Glomerular visceral epithelial cell (primary cell): Measurements from ENCODE around the gene NHSL1.
A peak's percentile ranks its signal among the peaks of the same experiment; 100 is the strongest.

Source experiments
- DNase-seq: peaks from one replicate; pipeline ENCODE4 v3.0.0-alpha.2; 2016; ENCODE audit errors: extremely low spot score

The NHSL1 gene

DNA sequence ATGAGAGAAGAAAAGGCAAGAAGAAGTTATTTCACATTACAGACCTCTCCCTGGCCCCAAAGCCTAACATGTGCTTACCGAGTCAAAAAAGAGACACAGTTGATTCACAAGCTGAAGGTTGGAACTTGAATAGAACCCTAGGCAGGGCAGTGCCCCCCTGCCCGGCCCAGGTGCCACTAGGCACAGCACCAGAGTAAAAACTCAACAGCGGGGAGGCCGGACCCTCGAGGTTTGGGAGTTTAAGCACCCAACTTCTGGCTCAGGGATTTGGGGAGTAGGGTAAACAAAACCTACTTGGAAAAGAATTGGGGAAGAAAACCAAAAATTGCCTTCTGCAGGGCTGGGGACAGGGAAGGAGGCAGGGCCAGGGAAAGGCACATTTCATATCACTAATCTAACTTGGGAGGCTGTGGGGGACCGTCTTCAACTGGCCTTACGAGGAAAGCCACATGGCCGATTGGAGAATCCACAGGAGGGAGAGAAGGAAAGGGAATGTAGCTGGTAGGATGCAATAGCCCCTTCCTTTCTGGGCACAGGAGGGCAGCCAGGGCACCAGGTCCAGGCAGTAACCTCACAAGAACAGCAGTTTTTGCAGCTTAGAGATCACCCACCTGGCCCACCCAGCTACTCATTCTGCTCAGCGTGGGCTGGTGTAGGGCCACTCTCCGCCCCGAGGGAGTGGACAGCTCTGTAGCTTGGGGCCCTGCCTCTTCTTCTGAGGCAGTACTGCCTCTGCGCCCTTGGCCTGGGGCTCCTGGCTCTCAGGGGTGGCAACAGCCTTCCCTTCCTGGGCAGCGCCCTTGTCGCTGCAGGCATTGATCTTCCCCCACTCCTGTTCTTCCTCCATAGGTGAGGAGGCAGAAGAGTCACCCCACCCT, 97.1 kb downstream of the NHSL1 start:
- no peak for DNase-seq

DNA sequence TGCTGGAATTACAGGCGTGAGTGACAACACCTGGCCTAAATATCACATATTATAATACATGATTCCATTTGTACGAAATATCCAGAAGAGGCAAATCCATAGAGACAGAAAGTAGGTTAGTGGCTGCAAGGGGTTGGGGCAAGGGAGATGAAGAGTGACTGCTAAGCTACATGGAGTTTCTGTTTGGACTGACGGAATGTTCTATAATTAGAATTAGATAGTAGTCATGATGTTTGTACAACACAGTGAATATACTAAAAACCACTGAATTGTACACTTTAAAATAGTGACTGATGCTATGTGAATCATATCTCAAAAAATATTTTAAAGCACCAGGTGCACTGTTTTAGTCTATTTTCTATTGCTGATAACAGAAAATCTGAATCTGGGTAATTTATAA, 99.0 kb downstream of the NHSL1 start:
- DNase-seq, result no peak

DNA sequence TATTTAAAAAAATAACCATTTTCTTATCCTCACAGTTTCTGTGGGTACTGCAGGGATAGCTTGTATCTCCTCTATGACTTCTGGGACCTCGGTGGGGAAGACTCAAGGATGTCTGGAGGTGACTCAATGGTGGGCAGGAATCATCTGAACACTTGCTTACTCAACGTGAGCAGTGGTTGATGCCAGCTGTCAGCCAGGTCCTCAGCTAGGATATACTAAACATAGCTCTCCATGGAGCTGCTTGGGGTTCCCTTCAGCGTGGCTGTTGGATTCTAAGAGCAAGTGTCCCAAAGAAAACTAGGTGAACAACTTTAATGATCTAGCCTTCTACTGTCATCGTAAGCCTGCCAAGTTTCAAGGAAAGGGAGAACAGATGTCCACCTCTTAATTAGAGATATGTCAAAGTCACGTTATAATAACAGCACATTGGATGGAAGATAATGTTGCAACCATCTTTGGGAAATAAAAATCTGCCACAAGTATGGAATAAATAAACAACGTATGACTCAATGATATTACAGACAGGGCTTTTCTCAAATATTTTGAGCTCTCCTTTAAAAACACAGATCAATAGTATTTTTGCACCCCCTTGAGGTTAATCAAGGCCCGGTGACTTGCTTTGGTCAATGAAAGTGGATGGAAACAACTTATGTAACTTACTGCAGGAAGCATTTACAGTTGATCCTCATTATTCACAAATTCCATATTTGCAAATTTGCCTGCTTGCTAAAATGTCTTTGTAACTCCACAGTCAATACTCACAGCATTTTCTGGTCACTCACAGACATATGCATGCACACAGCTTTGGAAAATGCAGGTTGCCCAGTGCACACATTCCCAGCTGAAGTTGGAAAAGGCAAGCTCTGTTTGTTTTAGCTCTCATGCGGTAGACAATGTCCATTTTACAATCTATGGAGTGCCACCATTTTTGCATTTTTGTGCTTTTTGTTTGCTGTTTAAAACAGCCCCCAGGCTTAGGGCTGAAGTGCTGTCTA, 101.9 kb downstream of the NHSL1 start:
- DNase-seq, result no peak

DNA sequence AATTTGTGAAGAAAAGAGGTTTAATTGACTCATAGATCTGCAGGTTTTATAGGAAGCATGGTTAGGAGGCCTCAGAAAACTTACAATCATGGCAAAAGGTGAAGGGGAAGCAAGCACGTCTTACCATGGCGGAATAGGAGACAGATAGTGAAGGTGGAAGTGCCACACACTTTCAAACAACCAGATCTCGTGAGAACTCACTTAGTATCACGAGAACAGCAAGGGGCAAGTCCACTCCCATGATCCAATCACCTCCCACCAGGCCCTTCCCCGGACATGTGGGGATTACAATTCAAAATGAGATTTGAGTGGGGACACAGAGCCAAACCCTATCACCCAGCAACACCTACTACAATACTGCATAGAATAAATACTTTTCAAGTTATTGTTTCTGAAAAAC, 102.6 kb downstream of the NHSL1 start:
- DNase-seq, result no peak

DNA sequence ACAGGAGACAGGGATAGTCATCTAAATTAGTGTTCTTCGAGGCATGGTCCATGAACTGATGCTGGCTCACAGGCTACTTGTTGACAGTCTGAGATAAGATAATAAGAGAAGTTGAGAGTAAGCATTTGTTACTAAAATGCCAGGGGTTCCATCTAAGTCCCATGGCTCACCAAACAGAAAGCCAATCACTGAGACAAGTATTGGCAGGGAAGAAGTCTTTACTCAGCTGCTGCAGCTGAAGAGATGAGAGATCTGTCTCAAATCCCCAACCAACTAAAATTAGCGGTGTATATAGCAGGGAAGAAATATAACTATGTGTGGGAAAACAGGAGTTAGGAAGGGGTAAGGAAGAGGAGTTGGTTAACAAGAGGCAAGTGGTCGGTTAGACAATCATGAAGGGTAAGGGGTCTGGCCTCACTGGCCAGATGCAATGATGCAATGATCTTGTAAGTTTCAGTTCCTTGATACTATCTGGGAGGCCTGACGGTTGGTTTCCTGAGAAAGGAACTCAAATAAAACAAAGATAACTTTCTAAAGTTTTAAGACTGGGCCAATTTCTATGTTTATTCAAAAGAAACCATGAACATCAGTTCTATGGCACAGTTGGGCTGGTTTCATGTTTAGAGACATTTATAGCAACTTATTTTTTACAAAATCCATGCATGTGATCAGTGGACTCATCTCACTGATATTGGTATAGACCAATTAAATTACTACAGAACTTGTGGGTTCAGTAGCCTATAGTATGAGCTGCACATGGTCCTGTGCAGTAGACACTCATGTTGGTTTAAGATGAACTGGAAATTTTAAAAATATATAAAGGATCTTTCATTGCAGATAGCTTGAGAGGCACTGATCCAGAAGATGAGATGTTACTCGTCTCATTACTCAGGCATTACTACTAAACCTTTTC, 105.2 kb downstream of the NHSL1 start:
- DNase-seq, result no peak

DNA sequence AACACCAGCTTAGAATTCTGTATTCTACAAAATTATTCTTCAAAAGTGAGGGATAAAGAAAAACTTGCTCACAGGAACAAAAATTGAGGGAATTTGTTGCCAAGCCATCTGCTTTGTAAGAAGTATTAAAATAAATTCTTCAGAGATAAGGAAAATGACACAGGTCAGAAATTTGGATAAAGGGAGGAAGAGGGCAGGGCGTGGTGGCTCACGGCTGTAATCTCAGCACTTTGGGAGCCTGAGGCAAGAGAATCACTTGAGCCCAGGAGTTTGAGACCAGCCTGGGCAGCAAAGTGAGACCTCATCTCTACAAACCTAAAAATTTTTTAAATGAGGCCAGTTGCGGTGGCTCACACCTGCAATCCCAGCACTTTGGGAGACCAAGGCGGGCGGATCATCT, 109.7 kb downstream of the NHSL1 start:
- DNase-seq, result no peak

DNA sequence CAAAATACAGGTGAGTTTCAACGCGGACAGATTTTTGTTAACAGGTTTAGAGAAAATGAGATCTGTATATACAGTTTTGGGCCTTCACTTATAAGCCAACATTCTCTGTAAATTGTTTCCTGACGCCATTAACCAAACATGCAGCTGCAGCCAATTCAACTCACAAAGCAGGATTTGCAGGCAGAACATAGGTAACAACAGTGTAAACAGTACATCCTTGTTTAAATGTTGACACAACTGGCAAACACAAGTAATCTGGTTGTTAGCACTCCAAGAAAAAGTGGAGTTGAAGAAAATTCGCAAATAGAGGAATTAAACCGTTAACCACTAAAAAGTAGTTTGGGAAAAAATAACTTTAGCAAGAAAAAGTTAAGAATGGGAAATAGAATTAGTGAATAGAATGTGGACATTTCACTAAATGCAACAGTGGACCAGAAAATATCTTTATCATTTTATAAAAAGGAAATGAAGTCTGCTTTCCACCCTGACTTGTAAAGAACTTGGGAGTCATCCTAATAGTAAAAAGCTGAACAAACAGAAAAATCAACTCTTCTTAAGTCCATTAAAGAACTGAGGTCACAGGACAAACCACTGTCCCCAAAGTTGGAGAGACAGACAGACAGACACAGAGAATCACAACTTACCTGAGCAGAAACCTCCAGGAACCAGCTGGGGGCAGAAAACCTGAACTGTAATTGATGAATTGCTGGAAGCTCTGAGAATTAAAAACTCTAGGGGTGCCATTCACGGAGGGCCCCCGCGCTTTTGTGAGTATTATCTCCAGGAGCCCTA, 111.5 kb downstream of the NHSL1 start:
- DNase-seq, result no peak

DNA sequence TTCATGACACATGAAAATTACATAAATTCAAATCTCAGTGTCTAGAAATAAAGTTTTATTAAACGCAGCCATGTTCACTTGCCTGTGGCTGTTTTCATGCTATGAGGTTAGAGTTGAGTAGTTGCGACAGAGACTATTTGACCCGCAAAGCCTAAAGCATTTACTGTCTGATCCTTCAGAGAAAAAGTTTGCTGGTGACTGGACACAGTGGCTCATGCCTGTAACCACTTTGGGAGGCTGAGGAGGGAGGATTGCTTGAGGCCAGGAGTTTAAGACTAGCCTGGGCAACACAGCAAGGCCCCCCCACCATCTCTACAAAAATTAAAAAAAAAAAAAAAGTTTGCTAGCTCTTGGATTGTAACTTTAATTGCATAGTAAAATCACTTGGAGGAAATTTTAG, 112.4 kb downstream of the NHSL1 start:
- DNase-seq, result no peak

DNA sequence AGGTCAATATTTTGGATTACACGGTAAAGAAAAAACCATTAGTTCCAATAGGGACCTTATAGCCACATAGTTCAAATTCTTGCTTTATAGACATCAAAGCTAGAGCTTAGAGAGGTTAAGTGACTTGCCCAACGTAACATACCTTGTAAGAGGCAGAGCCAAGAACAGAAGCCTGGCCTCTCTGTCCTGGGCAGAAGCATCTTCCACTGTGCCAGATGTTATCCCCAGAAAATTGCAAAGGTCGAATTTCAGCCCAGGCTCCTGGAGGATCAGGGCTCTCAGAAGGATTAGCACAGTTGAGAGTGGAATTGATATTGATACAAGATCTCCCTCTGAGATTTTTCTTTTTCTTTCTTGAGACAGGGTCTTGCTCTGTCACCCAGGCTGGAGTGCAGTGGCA, 115.5 kb downstream of the NHSL1 start:
- DNase-seq, result no peak

DNA sequence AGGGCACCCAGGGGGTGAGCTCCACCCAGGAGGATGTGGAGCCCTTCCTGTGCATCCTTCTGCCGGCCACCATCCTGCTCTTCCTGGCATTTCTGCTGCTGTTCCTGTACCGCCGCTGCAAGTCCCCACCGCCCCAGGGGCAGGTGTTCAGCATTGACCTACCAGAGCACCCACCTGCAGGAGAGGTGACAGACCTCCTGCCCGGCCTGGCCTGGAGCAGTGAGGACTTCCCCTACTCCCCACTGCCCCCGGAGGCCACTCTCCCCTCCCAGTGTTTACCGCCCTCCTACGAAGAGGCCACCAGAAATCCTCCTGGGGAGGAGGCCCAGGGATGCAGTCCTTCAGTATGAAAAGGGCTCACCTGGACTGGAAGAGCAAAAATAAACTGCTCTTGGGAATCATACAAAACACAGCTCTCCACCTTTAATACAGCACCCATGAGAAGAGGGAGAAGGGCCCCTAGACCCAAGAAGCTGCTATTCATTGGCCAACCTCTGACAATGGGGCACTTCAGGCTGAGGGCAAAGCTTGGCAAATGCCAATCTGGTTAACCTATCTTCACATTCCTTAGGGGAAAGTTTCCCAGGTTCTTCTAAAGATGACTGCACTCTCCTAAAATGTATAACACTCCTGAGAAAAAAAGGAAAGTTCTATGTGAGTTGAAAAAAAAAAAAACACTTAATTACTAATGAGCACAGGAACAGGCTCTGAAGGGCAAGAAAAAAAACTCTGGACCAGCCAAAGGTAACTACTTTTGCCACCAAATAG, 116.6 kb downstream of the NHSL1 start:
- peak; percentile 20 for DNase-seq

DNA sequence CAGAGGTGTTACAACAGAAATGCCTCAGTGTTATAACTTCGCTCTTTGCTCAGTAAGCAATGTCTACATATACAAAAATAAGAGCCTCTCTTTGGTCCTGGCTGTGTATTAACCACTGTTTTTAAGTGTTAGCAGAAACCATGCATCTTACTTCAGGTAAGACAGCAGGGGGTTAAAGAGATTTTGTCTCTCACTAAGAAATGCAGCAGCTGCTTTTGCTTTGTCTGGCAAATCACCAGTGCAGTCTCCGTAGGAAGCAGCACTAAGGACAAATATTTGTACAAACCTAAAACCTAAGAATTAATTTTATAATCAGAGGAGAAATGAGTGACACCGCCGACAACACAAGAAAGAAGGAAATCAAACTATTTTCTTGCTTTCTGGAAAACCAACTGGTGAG, 120.8 kb downstream of the NHSL1 start:
- no peak for DNase-seq

DNA sequence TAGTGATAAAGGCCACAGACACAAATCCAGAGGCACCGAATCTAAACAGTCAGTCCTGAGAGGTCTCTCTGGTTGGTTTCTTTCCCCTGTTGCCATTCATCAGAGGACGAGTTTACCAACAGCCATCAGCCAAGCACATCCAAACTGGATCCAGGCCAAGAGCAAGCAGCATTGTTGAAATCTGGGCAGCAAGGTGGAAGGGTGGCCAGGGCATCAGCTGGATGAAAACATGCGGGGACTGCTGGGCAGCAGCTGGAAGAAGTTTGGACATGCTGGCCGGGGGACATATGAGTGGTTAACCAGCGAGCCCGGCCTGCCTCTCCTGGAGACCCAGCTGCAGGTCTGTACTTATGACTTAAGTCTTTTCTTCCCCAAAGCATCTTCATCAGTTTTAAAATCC, 121.5 kb downstream of the NHSL1 start, which contains the start of gene SMIM28:
SMIM28 (plus strand) TSS at position 62 of the 400 bp plus-strand sequence; CDS start at position 230, 168 bp downstream.
- DNase-seq, result no peak

DNA sequence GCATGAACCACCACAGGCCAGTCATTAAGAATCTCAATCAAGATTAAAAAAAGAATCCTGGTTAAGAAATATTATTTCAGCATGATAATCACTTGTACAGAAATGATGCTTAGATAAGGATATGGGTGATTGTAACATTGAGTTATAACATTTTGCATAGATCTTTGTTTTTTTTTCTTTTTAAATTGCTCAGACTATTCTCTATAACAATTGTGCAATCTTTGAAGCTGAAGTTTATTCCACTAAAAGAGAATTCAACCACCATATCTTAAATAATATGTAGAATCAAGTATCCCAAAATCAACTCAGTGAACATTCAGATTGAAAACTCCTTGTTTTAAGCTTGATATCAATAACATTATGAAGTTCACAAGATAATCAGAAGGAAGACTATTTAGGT, 122.3 kb downstream of the NHSL1 start:
- DNase-seq, result no peak

DNA sequence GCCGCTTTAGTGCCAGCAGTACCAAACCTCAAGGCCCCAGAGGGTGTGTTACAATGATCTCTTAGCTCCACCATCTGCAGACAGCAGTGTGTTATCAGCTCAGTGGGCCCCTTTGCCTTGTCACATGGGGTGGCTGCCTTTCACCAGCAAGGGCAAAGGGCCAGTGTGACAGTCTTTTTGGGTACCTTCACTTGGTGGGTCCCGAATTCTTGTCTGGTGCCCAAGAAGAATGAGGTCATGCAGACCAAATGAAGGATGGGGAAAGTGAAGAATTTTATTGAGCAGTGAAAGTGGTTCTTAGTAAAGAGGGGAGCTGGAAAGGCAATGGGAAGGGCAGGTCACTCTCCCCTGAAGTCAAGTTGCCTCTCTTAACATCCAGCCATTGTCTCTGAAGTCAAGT, 124.5 kb downstream of the NHSL1 start:
- no peak for DNase-seq

DNA sequence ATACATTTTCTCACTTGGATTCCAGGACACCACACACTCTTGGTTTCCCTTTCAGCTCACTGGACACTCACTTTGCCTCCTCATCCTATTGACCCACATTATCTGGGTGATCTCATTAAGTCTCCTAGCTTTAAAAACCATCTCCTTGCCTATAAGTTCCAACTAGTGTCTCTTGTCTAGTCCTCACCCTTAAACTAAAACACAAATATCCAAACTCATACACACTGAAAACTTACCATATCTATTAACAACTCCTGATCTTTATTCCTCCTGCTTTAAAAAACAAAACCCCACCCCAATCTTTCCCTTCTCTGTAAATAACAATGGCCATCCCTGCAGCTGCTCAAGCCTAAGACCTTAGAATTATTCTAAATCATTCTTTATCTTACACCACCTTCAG, 125.1 kb downstream of the NHSL1 start:
- DNase-seq, result no peak

DNA sequence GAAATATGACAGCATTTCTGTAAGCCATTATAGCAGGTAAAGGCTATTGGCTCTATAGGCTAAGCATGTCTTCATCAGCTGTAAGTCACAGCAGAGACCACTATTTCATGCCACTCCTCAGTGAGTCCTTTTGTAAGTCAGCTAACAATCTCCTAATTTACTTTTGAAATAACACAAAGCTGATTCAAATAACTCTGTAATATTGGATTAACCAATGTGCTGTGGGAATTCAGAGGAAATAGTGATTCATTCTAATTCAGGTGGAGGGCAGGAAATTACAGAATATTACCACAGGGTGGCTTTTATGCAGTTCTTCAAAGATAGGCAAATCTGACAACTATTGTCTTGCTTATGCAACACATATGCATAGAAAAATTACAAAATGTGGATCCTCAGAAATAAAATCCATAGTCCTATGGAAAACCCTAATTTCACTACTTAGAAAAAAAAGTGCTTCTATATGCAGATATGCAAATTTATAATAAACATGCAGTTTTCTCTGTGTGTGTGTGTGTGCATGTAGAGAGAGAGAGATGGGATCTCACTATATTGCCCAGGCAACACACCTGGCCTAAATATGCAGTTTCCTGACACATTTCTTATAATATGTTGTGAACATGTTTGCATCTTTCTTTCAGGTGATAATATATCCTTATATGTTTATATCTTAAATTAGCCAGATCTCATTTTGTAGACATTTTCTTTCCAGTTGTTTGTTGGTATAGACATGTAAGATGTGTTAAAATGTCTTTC, 126.4 kb downstream of the NHSL1 start:
- peak; percentile 7 for DNase-seq
